Spleen (tissue), 11 donors: Measurements from ENCODE around the gene TMEM117. TPM values are rescaled to one million over a fixed set of nuclear protein-coding genes. Genes with fewer than 3 reads are reported as not detected.

ENCODE experiments used
- DNase-seq: peaks from one replicate; pipeline ENCODE4 v3.0.0-alpha.2; 2020
- H3K27ac ChIP-seq, 8 donors: fragments of 200-600 bp; sonication (generic) in 7 of 8; 1 replicate in 4 of 8; 2 replicates in 4 of 8; pipeline versions ENCODE4 v1.5.0 to v1.8.0; 2016 to 2021; ENCODE audit warnings: inconsistent platforms in 4 of 8, mild to moderate bottlenecking in 4 of 8, moderate library complexity in 1 of 8
- H3K27me3 ChIP-seq, 7 donors: fragments of 200-600 bp; sonication (generic) in 6 of 7; replicated peaks in 1 of 7; 1 replicate in 4 of 7; 2 replicates in 3 of 7; pipeline versions ENCODE4 v1.5.0 to v1.8.0; 2016 to 2021; ENCODE audit warnings: inconsistent platforms in 3 of 7, mild to moderate bottlenecking in 1 of 7
- H3K36me3 ChIP-seq, 6 donors: fragments of 200-600 bp; sonication (generic) in 5 of 6; 1 replicate in 4 of 6; 2 replicates in 2 of 6; pipeline versions ENCODE4 v1.5.0 to v1.8.0; 2016 to 2021; ENCODE audit warnings: inconsistent platforms in 2 of 6
- H3K4me1 ChIP-seq, 6 donors: fragments of 200-600 bp; sonication (generic) in 5 of 6; 1 replicate in 3 of 6; 2 replicates in 3 of 6; pipeline versions ENCODE4 v1.5.0 to v1.8.0; 2016 to 2021; ENCODE audit warnings: inconsistent platforms in 3 of 6
- H3K4me3 ChIP-seq, 8 donors: fragments of 200-600 bp; sonication (generic) in 7 of 8; 1 replicate in 4 of 8; 2 replicates in 4 of 8; pipeline versions ENCODE4 v1.5.0 to v1.8.0; 2016 to 2021; ENCODE audit warnings: inconsistent platforms in 4 of 8, mild to moderate bottlenecking in 4 of 8, moderate library complexity in 2 of 8
- H3K9me3 ChIP-seq, 8 donors: fragments of 200-600 bp; sonication (generic) in 7 of 8; 1 replicate in 4 of 8; 2 replicates in 4 of 8; pipeline versions ENCODE4 v1.5.0 to v1.8.0; 2016 to 2021; ENCODE audit warnings: inconsistent platforms in 4 of 8
- CTCF ChIP-seq, 11 experiments: fragments of 200-600 bp in 7 of 11; fragments of 450-650 bp in 4 of 11; sonication (generic) in 4 of 11; IDR thresholded peaks in 8 of 11; conservative IDR thresholded peaks in 3 of 11; 1 replicate in 7 of 11; 2 replicates in 4 of 11; pipeline versions ENCODE4 v1.4.0 to v1.8.0; 2016 to 2021; ENCODE audit warnings: antibody characterized with exemption in 11 of 11, inconsistent platforms in 4 of 11, mild to moderate bottlenecking in 1 of 11
- POLR2A ChIP-seq, 3 donors: fragments of 450-650 bp; IDR thresholded peaks; one replicate each; pipeline ENCODE4 v1.5.1; 2017; ENCODE audit warnings: antibody characterized with exemption in 3 of 3, mild to moderate bottlenecking in 1 of 3
- POLR2AphosphoS5 ChIP-seq, 3 donors: sonication (generic); formaldehyde crosslinking; IDR thresholded peaks; one replicate each; pipeline ENCODE4 v1.5.1; 2017; ENCODE audit warnings: antibody characterized with exemption in 3 of 3
- WGBS, 5 donors: extraction: QIAGEN DNeasy Blood & Tissue Kit in 3 of 5; methylation state at CpG; one replicate each; pipeline versions ENCODE4 v1.1.5 to v1.1.7; 2013 to 2018; 5-methylcytosine and 5-hydroxymethylcytosine counted together
- intact Hi-C: fragments of 100-400 bp; cut with DNase I; formaldehyde crosslinking; loops from one replicate; pipeline ENCODE4 v1.15.0; 2023; ENCODE audit warnings: low total_unique reads
- polyA plus RNA-seq, 3 donors: library from polyadenylated mRNA; stranded (reverse); fragments of 200-250 nt; gene quantifications; one replicate each; pipeline ENCODE4 v1.2.1, GENCODE V29; 2013
- total RNA-seq, 7 donors: library from RNA; depleted of rRNA in 3 of 7; stranded (reverse); fragments of >200 nt in 3 of 7; fragmentation: NEBNext Ultra II Directional in 4 of 7; extraction: Animal tissue kit (Norgen Biotek cat#: 25700) in 4 of 7; gene quantifications; one replicate each; pipeline versions ENCODE4 v1.1.0 to v1.2.1, GENCODE V29; 2016 to 2021
- donor health status: healthy with polysubstance abuse.
- donor health status: DM: no; HTN: no; CAD: no; lungs with moderate emphysema.
- donor health status: DM: no; HTN: no; CAD: no.
- donor health status: Bipolar disorder and iron deficiency.
- donor health status: healthy.
- donor health status: DM: no; HTN: no; CAD: no.
- donor health status: DM: yes; HTN: yes; CAD: no.

The TMEM117 gene
- total and polyA plus RNA-seq, 10 donors: 1.7 to 24.5 (median 5.0) TPM

DNA sequence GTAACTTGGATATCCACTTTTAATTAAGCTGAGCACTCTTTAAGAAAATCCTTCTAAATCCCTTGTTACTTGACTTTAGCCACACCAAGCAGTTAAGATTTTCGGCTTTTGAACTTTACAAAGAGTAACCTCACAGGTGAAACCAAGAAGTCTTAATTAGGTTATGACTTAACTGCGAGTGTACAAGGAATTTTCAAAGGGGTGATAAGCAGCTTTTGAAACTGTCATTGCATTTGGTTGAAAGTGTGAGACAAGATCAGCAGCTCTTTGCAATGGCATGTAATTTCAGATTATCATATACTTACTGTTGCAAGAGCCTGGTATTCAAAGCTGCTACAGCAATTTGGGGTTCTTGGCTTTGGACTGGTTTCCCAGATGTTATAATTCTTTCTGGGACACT lies 137.5 kb downstream of the TMEM117 start:
- Histone ChIP-seq H3K9me3 (peaks cover 0 to 9% (median under 1%) of the 10 kb centered on the region in 8 donors), H3K4me3 (no peak overlapping the region), H3K27me3 (no peaks in the 10 kb centered on the region), H3K27ac (no peak overlapping the region), H3K4me1 (no peaks in the 10 kb centered on the region), H3K36me3 (peaks cover 0 to 7% (median 0%) of the 10 kb centered on the region in 6 donors)
- intact Hi-C loops: no loop called here
- DNase-seq: no peak
- TF ChIP-seq CTCF (IDR thresholded peaks at IDR 0.05 in 8 of 11, conservative IDR thresholded peaks at IDR 0.05 in 3 of 11): no peak
- no peak for TF ChIP-seq POLR2A (IDR thresholded peaks at IDR 0.05)
- no peak for TF ChIP-seq POLR2AphosphoS5 (IDR thresholded peaks at IDR 0.05)
- 86 to 92% (median 86%) methylated on average over 2 of the region's 2 CpGs for WGBS, 5 donors

DNA sequence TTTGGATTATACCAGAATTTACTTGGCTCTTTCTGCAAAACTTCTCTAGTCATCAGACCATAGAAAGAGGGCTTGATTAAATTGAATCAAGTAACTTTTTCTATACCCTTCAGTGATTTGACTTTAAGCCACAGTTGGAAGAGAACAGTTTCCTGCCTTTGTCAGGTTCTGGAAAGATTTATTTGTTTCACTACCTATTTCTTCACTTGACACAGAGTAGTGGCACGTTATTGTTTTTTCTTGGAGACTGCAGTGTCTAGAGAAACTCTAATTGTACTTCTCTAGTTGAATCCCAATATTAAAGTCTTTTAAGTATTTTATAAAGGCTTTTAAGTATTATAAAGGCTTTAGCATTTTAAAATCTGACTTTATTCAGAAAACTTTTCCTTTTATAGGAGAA lies 138.1 kb downstream of the TMEM117 start:
- Histone ChIP-seq H3K4me1 (no peaks in the 10 kb centered on the region), H3K36me3 (peaks cover 0 to 7% (median 0%) of the 10 kb centered on the region in 6 donors), H3K27me3 (no peaks in the 10 kb centered on the region), H3K9me3 (peaks cover 0 to 14% (median 5%) of the 10 kb centered on the region in 8 donors), H3K27ac (no peak overlapping the region), H3K4me3 (no peak overlapping the region)
- TF ChIP-seq POLR2A (IDR thresholded peaks at IDR 0.05): no peak
- TF ChIP-seq CTCF (IDR thresholded peaks at IDR 0.05 in 8 of 11, conservative IDR thresholded peaks at IDR 0.05 in 3 of 11): no peak
- TF ChIP-seq POLR2AphosphoS5 (IDR thresholded peaks at IDR 0.05): no peak
- intact Hi-C loops: no loop called here
- WGBS, 5 donors: 6 to 15% (median 12%) methylated on average over 1 of the region's 1 CpG
- DNase-seq: no peak

- no peak overlapping the region for H3K4me3 ChIP-seq
- intact Hi-C loops: no loop called here
- peaks cover 0 to 7% (median 0%) of the 10 kb centered on the region in 6 donors for H3K36me3 ChIP-seq
- peaks cover 0 to 26% (median 8%) of the 10 kb centered on the region in 8 donors for H3K9me3 ChIP-seq
- no peak for DNase-seq
- no peak overlapping the region for H3K27ac ChIP-seq
- TF ChIP-seq POLR2A (IDR thresholded peaks at IDR 0.05) (no peak), CTCF (IDR thresholded peaks at IDR 0.05 in 8 of 11, conservative IDR thresholded peaks at IDR 0.05 in 3 of 11) (no peak), POLR2AphosphoS5 (IDR thresholded peaks at IDR 0.05) (no peak)
- no peaks in the 10 kb centered on the region for H3K27me3 ChIP-seq
- H3K4me1 ChIP-seq: no peaks in the 10 kb centered on the region
- 79 to 91% (median 85%) methylated on average over 3 of the region's 3 CpGs for WGBS, 5 donors
Measured at GRCh38 chr12:43976027-43976426, 140.1 kb downstream of the TMEM117 start.

DNA sequence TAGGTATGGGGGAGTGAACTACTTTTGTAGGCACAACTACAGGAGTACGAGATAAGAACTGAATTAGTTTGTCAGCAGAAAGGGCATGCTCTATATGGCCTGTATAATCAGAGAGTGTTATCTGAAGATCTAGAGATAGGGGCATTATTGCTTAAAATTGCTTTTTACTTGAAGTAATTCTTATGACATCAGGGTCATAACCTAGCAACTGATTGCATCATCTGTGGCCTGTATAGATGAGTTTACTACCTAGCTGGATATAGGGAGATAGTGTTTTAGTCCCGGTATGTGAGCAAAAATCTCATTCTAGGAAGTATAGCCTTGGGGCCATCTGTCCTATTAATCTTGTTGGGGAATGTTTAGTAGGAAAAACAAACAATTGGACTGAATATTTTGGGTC lies 142.7 kb downstream of the TMEM117 start:
- Histone ChIP-seq H3K27me3 (no peaks in the 10 kb centered on the region), H3K9me3 (peaks cover 0 to 19% (median 6%) of the 10 kb centered on the region in 8 donors), H3K27ac (no peak overlapping the region), H3K36me3 (no peaks in the 10 kb centered on the region), H3K4me3 (no peak overlapping the region), H3K4me1 (no peaks in the 10 kb centered on the region)
- 82 to 91% (median 85%) methylated on average over 2 of the region's 2 CpGs for WGBS, 5 donors
- intact Hi-C loops: no loop called here
- TF ChIP-seq POLR2A (IDR thresholded peaks at IDR 0.05) (no peak), POLR2AphosphoS5 (IDR thresholded peaks at IDR 0.05) (no peak), CTCF (IDR thresholded peaks at IDR 0.05 in 8 of 11, conservative IDR thresholded peaks at IDR 0.05 in 3 of 11) (no peak)
- DNase-seq: no peak
